ENCODE data around the gene B4GALT2.

- TF ChIP-seq CTCF (IDR thresholded peaks at IDR 0.05): no peak
- no peak for TF ChIP-seq EZH2 (IDR thresholded peaks at IDR 0.05; ENCODE audit: borderline replicate concordance, insufficient read depth, low read depth, low read length, poor library complexity, severe bottlenecking)
These were observed 31.7 kb upstream of the B4GALT2 start for GRCh38 chr1:43947061-43947873.
